Right lobe of liver (tissue), 4 donors: Measurements from ENCODE around the gene ASCC1.

Experiments
- CTCF ChIP-seq, 4 donors: fragments of 200-600 bp in 3 of 4; fragments of 450-650 bp in 1 of 4; IDR thresholded peaks; one replicate each; pipeline versions ENCODE4 v1.5.1 to v1.8.0; 2016 to 2022; ENCODE audit warnings: antibody characterized with exemption in 4 of 4, mild to moderate bottlenecking in 2 of 4
- POLR2A ChIP-seq: fragments of 450-650 bp; IDR thresholded peaks from one replicate; pipeline ENCODE4 v1.6.1; 2017; ENCODE audit warnings: antibody characterized with exemption, mild to moderate bottlenecking
- donor health status: DM: no; HTN: no; CAD: no.
- donor health status: DM: no; HTN: no; CAD: no.
- donor health status: DM: no; HTN: yes; CAD: no.

- no peak for TF ChIP-seq CTCF (IDR thresholded peaks at IDR 0.05)
- TF ChIP-seq POLR2A: no peak
Measured at GRCh38 chr10:72158176-72158575, 57.9 kb downstream of the ASCC1 start.
